Spleen (tissue), 11 donors: ENCODE results near the gene PDGFRB. TPM values are rescaled to one million over a fixed set of nuclear protein-coding genes. Genes with fewer than 3 reads are reported as not detected.

ENCODE experiments used
- DNase-seq: peaks from one replicate; pipeline ENCODE4 v3.0.0-alpha.2; 2020
- H3K27ac ChIP-seq, 8 donors: fragments of 200-600 bp; sonication (generic) in 7 of 8; 1 replicate in 4 of 8; 2 replicates in 4 of 8; pipeline versions ENCODE4 v1.5.0 to v1.8.0; 2016 to 2021; ENCODE audit warnings: inconsistent platforms in 4 of 8, mild to moderate bottlenecking in 4 of 8, moderate library complexity in 1 of 8
- H3K27me3 ChIP-seq, 7 donors: fragments of 200-600 bp; sonication (generic) in 6 of 7; replicated peaks in 1 of 7; 1 replicate in 4 of 7; 2 replicates in 3 of 7; pipeline versions ENCODE4 v1.5.0 to v1.8.0; 2016 to 2021; ENCODE audit warnings: inconsistent platforms in 3 of 7, mild to moderate bottlenecking in 1 of 7
- H3K36me3 ChIP-seq, 6 donors: fragments of 200-600 bp; sonication (generic) in 5 of 6; 1 replicate in 4 of 6; 2 replicates in 2 of 6; pipeline versions ENCODE4 v1.5.0 to v1.8.0; 2016 to 2021; ENCODE audit warnings: inconsistent platforms in 2 of 6
- H3K4me1 ChIP-seq, 6 donors: fragments of 200-600 bp; sonication (generic) in 5 of 6; 1 replicate in 3 of 6; 2 replicates in 3 of 6; pipeline versions ENCODE4 v1.5.0 to v1.8.0; 2016 to 2021; ENCODE audit warnings: inconsistent platforms in 3 of 6
- H3K4me3 ChIP-seq, 8 donors: fragments of 200-600 bp; sonication (generic) in 7 of 8; 1 replicate in 4 of 8; 2 replicates in 4 of 8; pipeline versions ENCODE4 v1.5.0 to v1.8.0; 2016 to 2021; ENCODE audit warnings: inconsistent platforms in 4 of 8, mild to moderate bottlenecking in 4 of 8, moderate library complexity in 2 of 8
- H3K9me3 ChIP-seq, 8 donors: fragments of 200-600 bp; sonication (generic) in 7 of 8; 1 replicate in 4 of 8; 2 replicates in 4 of 8; pipeline versions ENCODE4 v1.5.0 to v1.8.0; 2016 to 2021; ENCODE audit warnings: inconsistent platforms in 4 of 8
- CTCF ChIP-seq, 11 experiments: fragments of 200-600 bp in 7 of 11; fragments of 450-650 bp in 4 of 11; sonication (generic) in 4 of 11; IDR thresholded peaks in 8 of 11; conservative IDR thresholded peaks in 3 of 11; 1 replicate in 7 of 11; 2 replicates in 4 of 11; pipeline versions ENCODE4 v1.4.0 to v1.8.0; 2016 to 2021; ENCODE audit warnings: antibody characterized with exemption in 11 of 11, inconsistent platforms in 4 of 11, mild to moderate bottlenecking in 1 of 11
- POLR2A ChIP-seq, 3 donors: fragments of 450-650 bp; IDR thresholded peaks; one replicate each; pipeline ENCODE4 v1.5.1; 2017; ENCODE audit warnings: antibody characterized with exemption in 3 of 3, mild to moderate bottlenecking in 1 of 3
- POLR2AphosphoS5 ChIP-seq, 3 donors: sonication (generic); formaldehyde crosslinking; IDR thresholded peaks; one replicate each; pipeline ENCODE4 v1.5.1; 2017; ENCODE audit warnings: antibody characterized with exemption in 3 of 3
- WGBS, 5 donors: extraction: QIAGEN DNeasy Blood & Tissue Kit in 3 of 5; methylation state at CpG; one replicate each; pipeline versions ENCODE4 v1.1.5 to v1.1.7; 2013 to 2018; 5-methylcytosine and 5-hydroxymethylcytosine counted together
- intact Hi-C: fragments of 100-400 bp; cut with DNase I; formaldehyde crosslinking; loops from one replicate; pipeline ENCODE4 v1.15.0; 2023; ENCODE audit warnings: low total_unique reads
- polyA plus RNA-seq, 3 donors: library from polyadenylated mRNA; stranded (reverse); fragments of 200-250 nt; gene quantifications; one replicate each; pipeline ENCODE4 v1.2.1, GENCODE V29; 2013
- total RNA-seq, 7 donors: library from RNA; depleted of rRNA in 3 of 7; stranded (reverse); fragments of >200 nt in 3 of 7; fragmentation: NEBNext Ultra II Directional in 4 of 7; extraction: Animal tissue kit (Norgen Biotek cat#: 25700) in 4 of 7; gene quantifications; one replicate each; pipeline versions ENCODE4 v1.1.0 to v1.2.1, GENCODE V29; 2016 to 2021
- donor health status: healthy with polysubstance abuse.
- donor health status: DM: no; HTN: no; CAD: no; lungs with moderate emphysema.
- donor health status: DM: no; HTN: no; CAD: no.
- donor health status: Bipolar disorder and iron deficiency.
- donor health status: healthy.
- donor health status: DM: no; HTN: no; CAD: no.
- donor health status: DM: yes; HTN: yes; CAD: no.

PDGFRB gene
- total and polyA plus RNA-seq, 10 donors, result 12.8 to 144 (median 88.5) TPM

GRCh38 chr5:150111122-150111521 lies 44.5 kb downstream of the PDGFRB start:
- Histone ChIP-seq H3K4me3 (no peak overlapping the region), H3K36me3 (peaks cover 0 to 22% (median 0%) of the 10 kb centered on the region in 6 donors), H3K9me3 (no peaks in the 10 kb centered on the region), H3K27me3 (peaks cover 0 to 4% (median 0%) of the 10 kb centered on the region in 7 donors), H3K27ac (no peak overlapping the region), H3K4me1 (peaks cover 0 to 29% (median 11%) of the 10 kb centered on the region in 6 donors)
- no peak for DNase-seq
- 74 to 89% (median 82%) methylated on average over 8 of the region's 8 CpGs for WGBS, 5 donors
- TF ChIP-seq POLR2AphosphoS5 (IDR thresholded peaks at IDR 0.05), result no peak
- no peak for TF ChIP-seq POLR2A (IDR thresholded peaks at IDR 0.05)
- no peak for TF ChIP-seq CTCF (IDR thresholded peaks at IDR 0.05 in 8 of 11, conservative IDR thresholded peaks at IDR 0.05 in 3 of 11)
- intact Hi-C loops, result no loop called here

- DNase-seq, result no peak
- peaks cover 0 to 31% (median 11%) of the 10 kb centered on the region in 6 donors for H3K4me1 ChIP-seq
- H3K36me3 ChIP-seq, result peaks cover 0 to 11% (median 0%) of the 10 kb centered on the region in 6 donors
- H3K27me3 ChIP-seq, result peaks cover 0 to 4% (median 0%) of the 10 kb centered on the region in 7 donors
- no peaks in the 10 kb centered on the region for H3K9me3 ChIP-seq
- no peak for TF ChIP-seq POLR2A (IDR thresholded peaks at IDR 0.05)
- no peak for TF ChIP-seq POLR2AphosphoS5 (IDR thresholded peaks at IDR 0.05)
- no peak for TF ChIP-seq CTCF (IDR thresholded peaks at IDR 0.05 in 8 of 11, conservative IDR thresholded peaks at IDR 0.05 in 3 of 11)
- 59 to 90% (median 66%) methylated on average over 4 of the region's 4 CpGs for WGBS, 5 donors
- no peak overlapping the region for H3K4me3 ChIP-seq
- no peak overlapping the region for H3K27ac ChIP-seq
- intact Hi-C loops, result no loop called here
Observed at GRCh38 chr5:150109921-150110320, 45.7 kb downstream of the PDGFRB start.

- Histone ChIP-seq H3K27me3 (peaks cover 0 to 4% (median 0%) of the 10 kb centered on the region in 7 donors), H3K4me1 (peaks cover 0 to 31% (median 11%) of the 10 kb centered on the region in 6 donors), H3K27ac (peak overlapping the region in 4 of 8 donors; percentile 8 to 64 (median 38)), H3K4me3 (no peak overlapping the region), H3K9me3 (no peaks in the 10 kb centered on the region), H3K36me3 (peaks cover 0 to under 1% (median 0%) of the 10 kb centered on the region in 6 donors)
- intact Hi-C loops, result no loop called here
- 88 to 95% (median 88%) methylated on average over 7 to 11 of the region's 11 CpGs for WGBS, 5 donors
- DNase-seq, result no peak
- TF ChIP-seq POLR2A (IDR thresholded peaks at IDR 0.05), result no peak
- no peak for TF ChIP-seq CTCF (IDR thresholded peaks at IDR 0.05 in 8 of 11, conservative IDR thresholded peaks at IDR 0.05 in 3 of 11)
- TF ChIP-seq POLR2AphosphoS5 (IDR thresholded peaks at IDR 0.05), result no peak
Observed at GRCh38 chr5:150108711-150109514, 46.7 kb downstream of the PDGFRB start.

- Histone ChIP-seq H3K27me3 (peaks cover 0 to 4% (median 0%) of the 10 kb centered on the region in 7 donors), H3K4me3 (no peak overlapping the region), H3K36me3 (no peaks in the 10 kb centered on the region), H3K4me1 (peaks cover 0 to 25% (median 8%) of the 10 kb centered on the region in 6 donors), H3K9me3 (no peaks in the 10 kb centered on the region), H3K27ac (peak overlapping the region in 5 of 8 donors; percentile 14 to 64 (median 29))
- TF ChIP-seq CTCF (IDR thresholded peaks at IDR 0.05 in 8 of 11, conservative IDR thresholded peaks at IDR 0.05 in 3 of 11), result no peak
- no peak for TF ChIP-seq POLR2A (IDR thresholded peaks at IDR 0.05)
- peak in 1 of 3 donors; percentile 16 for TF ChIP-seq POLR2AphosphoS5 (IDR thresholded peaks at IDR 0.05)
- 65 to 88% (median 71%) methylated on average over 4 of the region's 4 CpGs for WGBS, 5 donors
- intact Hi-C loops, result no loop called here
- DNase-seq, result no peak
Observed at GRCh38 chr5:150107909-150108447, 47.7 kb downstream of the PDGFRB start.
